ENCODE data around the gene UNC79.

- no peak for TF ChIP-seq CTCF (IDR thresholded peaks at IDR 0.05)
- no peak for TF ChIP-seq POLR2A (IDR thresholded peaks at IDR 0.05)
These were observed 257.5 kb downstream of the UNC79 start for GRCh38 chr14:93688239-93688666.

Data from heart left ventricle (tissue), 13 donors.